GM18499 (cell line): Measurements from ENCODE around the gene SLC22A14.

Source experiments
- ATAC-seq: cut with Tn5 transposase; IDR thresholded peaks from one replicate; pipeline ENCODE4 v1.9.1; 2021; ENCODE audit warnings: moderate number of reproducible peaks; ENCODE audit not compliant: insufficient read depth, unreplicated experiment

Gene SLC22A14

DNA sequence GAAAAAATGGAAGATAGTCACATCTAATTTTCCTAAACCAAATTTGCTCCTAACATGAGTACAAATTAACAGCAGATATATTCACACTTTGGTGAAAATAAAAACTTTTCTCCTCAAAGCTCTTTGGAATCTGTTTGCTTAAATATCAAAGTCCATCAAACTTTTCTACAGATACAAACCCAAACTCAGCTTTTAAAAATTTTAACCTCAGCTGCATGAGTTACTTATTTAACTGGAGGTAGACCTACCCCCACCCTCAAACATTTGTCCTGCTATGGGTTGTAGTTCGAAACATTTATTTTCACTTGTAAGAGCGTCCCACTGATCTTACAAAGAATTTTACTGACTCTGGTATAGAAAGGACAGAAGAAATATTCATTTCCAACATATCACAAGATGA, 55.6 kb downstream of the SLC22A14 start:
- no peak for ATAC-seq

GRCh38 chr3:38343797-38344594, 61.9 kb downstream of the SLC22A14 start:
- ATAC-seq: no peak

- ATAC-seq: no peak
Measured at GRCh38 chr3:38345879-38346586, 63.9 kb downstream of the SLC22A14 start.

- peak; percentile 64 for ATAC-seq
Measured at GRCh38 chr3:38346587-38347410, 64.7 kb downstream of the SLC22A14 start, which contains the start of gene XYLB. Gene XYLB (plus strand): TSS chr3:38346785. CDS start chr3:38346869, 84 bp downstream.

GRCh38 chr3:38347421-38348200, 65.5 kb downstream of the SLC22A14 start:
- ATAC-seq: no peak

DNA sequence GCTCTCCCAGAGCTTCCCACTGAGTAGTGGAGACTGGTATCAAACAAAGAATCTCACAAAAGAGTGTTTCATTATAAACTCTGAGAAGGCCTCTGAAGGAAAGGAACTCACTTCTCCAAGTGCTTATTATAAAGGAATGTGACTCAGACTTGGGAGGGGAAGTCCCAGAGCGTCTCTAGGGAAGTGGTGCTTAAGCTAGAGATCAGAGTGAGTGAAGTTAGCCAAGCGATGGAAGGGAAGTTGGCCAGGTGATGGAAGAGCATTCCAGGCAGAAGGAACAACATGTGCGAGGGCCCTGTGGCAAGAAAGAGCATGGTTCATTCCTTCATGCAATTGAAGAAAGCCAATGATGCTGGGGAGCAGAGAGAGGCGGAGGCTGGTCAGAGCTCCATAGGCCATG, 66.8 kb downstream of the SLC22A14 start:
- no peak for ATAC-seq

DNA sequence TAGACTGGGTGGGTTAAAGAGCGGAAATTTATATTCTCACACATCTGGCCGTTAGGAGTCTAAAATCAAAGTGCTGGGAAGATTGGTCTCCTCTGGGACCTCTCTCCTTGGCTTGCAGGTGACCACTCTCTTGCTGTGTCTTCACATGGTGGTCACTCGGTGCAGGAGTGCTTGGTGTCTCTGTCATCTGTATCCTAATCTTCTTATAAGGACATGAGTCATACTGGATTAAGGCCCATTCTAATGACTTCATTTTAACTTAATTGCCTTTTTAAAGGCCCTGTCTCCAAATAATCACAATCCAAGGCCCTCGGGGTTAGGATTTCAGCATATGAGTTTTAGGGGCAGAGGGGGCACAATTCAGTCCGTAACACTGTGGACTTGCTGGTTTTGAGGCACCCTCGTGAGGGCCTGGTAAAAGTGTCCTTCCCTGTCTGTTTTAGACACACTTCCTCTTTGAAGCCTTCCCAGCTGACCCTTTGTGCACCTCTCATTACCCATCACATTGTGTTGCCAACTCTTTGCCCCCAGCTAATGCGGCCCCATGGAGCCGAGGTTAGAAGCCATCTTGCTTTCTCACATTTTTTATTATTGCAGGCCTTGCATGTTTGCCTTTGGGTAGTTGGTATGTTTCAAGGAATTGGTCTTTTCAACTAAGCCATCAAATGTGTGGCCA, 67.7 kb downstream of the SLC22A14 start:
- ATAC-seq: no peak

GRCh38 chr3:38353151-38353550, 71.1 kb downstream of the SLC22A14 start:
- no peak for ATAC-seq

GRCh38 chr3:38354588-38355330, 72.7 kb downstream of the SLC22A14 start:
- ATAC-seq: no peak

DNA sequence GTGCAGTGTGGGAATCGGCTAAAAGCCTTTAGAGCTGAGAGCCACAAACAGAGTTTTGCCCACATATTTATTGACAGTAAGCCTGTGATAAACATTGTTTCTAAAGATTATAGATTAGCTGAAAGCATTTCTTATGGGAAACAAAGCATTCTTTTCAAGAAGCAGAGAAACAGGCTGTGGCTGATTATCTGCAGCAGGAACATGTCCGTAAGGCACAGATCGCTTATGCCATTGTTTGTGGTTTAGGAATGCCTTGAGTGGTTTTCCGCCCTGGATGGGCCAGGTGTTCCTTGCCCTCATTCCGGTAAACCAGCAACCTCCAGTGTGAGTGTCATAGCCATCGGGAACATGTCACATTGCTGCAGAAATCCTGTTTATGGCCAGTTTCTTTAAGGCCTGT, 76.9 kb downstream of the SLC22A14 start:
- no peak for ATAC-seq

GRCh38 chr3:38360345-38360744, 78.3 kb downstream of the SLC22A14 start:
- no peak for ATAC-seq

DNA sequence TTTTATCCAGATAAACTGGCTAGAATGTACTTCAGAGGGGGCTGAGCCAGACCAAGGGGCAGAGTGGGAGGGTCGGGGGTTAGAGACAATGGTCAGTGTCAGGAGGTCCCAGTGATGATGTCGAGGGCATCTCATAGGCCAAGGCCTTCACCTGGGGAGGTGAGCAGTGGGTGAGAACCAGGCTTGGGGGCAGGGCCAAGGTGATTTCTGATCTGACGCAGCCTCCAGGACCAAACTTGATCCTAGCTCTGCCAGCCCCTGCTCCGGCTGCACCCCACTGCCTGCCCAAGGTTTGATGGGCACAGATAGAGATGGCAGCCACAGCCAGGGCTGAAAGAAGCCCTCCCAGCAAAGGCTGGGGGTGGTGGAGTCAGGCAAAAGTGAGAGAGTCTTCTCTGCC, 79.4 kb downstream of the SLC22A14 start:
- ATAC-seq: no peak

- no peak for ATAC-seq
Measured at GRCh38 chr3:38362825-38363224, 80.7 kb downstream of the SLC22A14 start.

DNA sequence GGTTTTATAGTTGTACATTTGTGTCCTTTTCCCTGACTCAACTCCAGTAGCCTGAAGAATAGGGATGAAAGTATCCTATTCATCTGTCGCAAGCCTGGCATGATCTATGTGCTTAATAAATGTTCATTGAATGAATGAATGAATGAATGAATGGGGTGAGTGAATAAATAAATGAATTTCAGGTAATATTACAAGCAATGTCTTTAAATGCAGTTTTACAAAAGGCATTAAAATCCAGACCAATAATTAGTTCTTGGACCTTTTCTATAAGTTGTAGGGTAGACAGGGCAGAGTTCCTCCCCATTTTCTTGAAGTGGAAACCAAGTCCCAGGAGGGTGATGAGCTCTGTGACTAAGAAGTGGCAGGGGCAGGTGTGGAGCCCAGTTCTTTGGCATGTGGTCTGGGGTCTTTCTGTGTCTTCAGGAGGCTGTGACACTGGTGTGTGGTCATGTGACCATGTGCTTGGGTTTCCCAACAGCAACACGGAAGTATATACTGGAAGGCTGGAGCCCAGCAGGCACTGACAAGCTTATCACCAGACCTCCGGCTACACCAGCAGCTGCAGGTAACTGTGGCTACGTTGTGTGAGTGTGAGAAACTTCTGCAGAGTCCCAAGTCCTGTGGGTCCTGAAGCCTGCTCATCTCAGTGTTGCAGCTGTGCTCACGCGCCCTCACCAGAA, 82.8 kb downstream of the SLC22A14 start:
- ATAC-seq: no peak

- ATAC-seq: no peak
Measured at GRCh38 chr3:38365469-38366062, 83.5 kb downstream of the SLC22A14 start.

DNA sequence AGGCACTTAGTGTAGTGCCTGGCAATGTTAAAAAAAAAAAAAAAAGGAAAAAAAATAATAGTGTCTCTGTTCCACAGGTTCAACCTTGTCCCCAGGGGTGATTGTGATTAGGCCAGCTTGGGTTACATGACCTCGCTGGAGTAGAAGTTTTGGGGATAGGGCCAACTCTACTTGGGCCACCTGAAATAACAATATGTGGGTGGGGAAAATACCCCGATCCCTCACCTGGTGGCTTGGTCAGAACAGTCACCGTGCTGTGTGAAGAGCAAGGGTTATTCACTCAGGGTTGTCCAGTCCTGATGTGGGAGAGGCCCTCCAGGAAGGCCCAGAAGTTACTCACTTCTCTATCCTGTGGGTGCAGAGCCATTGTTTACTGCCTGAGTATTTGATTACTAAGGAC, 84.0 kb downstream of the SLC22A14 start:
- no peak for ATAC-seq

DNA sequence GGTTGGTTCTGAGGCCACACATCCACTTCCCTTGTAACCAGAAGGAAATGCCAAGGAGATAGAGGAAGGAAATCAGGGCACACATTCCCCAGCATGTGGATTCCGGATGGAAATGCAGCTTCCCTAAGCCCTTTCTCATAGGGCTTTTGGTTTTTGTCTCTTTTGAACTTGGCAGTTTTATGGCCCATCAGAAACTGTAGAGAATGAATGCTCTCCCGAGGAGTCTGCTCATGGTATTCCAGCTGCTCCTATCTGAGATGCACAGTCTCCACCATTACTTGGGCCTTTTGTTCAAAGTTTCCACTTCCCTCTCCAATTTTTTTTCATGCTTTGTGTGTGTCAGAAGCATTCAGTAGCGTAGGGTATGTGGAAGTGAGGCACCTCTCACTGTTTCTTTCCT, 85.7 kb downstream of the SLC22A14 start:
- ATAC-seq: no peak
